HG03097 (cell line): ENCODE results near the gene TMEM151A.
"Not testable (repeated sequence)": the region's sequence is repeated elsewhere in the genome, so short reads cannot be mapped to it uniquely, and the experiment has no call there.

Experiments used
- ATAC-seq: cut with Tn5 transposase; IDR thresholded peaks from one replicate; pipeline ENCODE4 v1.9.1; 2021; ENCODE audit not compliant: unreplicated experiment, low FRiP score

Gene TMEM151A

DNA sequence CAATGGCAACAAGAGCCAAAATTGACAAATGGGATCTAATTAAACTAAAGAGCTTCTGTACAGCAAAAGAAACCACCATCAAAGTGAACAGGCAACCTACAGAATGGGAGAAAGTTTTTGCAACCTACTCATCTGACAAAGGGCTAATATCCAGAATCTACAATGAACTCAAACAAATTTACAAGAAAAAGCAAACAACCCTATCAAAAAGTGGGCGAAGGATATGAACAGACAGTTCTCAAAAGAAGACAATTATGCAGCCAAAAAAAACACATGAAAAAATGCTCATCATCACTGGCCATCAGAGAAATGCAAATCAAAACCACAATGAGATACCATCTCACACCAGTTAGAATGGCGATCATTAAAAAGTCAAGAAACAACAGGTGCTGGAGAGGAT is 28.6 kb downstream of the TMEM151A start:
- ATAC-seq = not testable (repeated sequence)

DNA sequence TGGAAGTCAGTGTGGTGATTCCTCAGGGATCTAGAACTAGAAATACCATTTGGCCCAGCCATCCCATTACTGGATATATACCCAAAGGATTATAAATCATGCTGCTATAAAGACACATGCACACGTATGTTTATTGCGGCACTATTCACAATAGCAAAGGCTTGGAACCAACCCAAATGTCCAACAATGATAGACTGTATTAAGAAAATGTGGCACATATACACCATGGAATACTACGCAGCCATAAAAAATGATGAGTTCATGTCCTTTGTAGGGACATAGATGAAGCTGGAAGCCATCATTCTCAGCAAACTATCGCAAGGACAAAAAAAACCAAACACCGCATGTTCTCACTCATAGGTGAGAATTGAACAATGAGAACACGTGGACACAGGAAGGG is 29.1 kb downstream of the TMEM151A start:
- not testable (repeated sequence) for ATAC-seq

DNA sequence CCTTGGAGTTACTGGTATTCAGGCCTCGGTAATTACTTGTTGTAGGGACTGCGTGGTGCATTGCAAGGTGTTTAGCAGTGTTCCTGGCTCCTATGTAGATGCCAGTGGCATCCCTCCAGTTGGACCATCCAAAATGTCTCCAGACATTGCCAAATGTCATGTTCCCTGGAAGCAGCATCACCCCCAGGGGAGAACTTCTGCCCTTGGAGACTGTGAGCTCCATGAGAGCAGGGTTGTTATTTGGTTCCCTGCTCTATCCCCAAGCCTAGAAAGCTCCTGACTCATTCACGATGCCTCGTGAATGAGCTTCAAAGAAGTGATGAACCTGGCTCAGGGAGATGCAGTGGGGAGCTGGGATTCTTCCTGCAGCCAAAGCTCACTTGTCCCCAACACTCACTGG is 29.9 kb downstream of the TMEM151A start:
- no peak for ATAC-seq

DNA sequence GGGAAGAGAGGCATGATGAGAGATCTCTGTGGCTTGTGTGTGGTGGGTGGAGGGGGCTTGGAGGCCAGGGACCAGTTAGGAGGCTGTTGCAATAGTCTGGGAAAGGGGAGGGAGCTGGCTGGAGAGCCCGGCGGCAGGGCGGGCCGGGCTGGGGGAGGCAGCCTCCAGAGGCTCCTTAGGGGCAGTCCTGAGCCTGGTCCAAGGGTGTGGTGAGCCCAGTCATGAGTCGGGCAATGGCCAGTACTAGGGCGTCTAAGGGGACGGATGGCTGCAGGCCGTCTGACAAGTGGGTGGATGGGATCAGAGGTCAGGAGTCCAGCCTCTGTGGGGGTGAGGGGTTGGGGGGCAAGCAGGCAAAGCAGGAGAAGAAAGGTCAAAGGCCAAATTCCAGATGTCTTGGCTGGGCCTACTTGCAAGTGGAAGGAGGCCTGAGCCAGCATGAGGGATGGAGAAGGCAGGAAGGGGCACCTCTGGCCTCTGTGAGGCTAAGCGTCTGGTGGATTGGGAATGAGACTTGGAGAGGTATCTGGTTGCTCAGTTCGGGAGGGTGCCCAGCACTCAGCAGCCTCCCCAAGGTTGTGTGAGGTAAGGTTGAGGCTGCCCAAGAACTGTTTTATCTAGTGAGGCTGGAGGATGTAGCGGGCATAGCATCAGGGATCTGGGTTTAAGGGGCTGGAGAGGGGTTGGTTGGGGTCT is 31.2 kb downstream of the TMEM151A start:
- no peak for ATAC-seq

DNA sequence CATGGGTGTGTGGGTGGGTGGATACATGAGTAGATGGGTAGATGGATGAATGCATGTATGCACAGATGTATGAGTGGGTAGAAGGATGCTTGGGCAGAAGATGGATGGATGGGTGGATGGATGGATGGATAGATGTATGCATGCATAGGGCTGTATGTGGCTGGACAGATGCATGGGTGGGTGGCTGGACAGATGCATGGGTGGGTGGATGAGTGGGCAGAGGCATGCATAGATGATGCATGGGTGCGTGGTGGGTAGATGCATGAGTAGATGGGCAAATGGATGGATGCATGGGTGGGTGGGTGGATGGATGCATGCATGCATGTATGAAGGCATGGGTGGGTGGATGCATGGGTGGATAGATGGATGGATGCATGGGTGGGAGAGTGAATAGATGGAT is 32.0 kb downstream of the TMEM151A start:
- ATAC-seq = no peak

DNA sequence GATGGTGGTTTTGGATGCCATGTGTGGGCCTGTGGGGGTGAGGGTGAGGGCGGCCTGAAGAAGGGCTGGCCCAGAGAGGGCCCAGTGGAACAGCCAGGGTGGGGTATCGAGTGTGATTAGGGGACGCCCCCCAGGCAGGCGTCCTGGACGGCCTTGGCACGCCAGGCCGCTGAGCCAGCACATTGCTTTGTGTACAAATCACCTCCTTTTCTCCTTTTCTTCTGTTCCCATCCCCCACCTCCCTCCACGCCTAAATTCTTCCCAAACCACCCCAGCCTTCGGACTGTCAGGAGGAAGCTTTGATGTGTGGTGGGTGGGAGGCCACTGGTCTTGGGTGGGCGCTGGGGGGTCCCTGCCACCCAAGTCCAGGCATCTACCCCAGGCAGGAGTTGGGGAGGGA is 33.0 kb downstream of the TMEM151A start:
- no peak for ATAC-seq

DNA sequence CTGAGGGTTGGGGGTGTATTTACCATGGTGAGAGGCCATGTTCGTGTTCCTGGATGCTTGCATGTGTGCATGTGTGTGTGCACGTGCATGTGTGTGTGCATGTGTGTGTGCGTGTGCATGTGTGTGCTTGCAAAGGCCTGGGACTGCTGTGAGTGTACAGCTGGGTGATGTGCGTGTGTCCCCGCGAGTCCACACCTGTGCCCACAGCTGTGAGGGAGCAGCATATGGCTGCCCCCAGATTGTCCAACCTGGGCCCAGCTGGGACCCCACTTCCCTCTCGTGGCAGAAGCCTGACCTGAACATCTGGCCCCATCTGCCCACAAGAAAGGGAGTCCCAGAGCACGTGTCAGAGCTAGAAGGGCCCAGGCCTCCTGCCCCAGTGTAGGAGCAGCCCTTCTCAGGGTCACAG is 33.6 kb downstream of the TMEM151A start:
- ATAC-seq = no peak

DNA sequence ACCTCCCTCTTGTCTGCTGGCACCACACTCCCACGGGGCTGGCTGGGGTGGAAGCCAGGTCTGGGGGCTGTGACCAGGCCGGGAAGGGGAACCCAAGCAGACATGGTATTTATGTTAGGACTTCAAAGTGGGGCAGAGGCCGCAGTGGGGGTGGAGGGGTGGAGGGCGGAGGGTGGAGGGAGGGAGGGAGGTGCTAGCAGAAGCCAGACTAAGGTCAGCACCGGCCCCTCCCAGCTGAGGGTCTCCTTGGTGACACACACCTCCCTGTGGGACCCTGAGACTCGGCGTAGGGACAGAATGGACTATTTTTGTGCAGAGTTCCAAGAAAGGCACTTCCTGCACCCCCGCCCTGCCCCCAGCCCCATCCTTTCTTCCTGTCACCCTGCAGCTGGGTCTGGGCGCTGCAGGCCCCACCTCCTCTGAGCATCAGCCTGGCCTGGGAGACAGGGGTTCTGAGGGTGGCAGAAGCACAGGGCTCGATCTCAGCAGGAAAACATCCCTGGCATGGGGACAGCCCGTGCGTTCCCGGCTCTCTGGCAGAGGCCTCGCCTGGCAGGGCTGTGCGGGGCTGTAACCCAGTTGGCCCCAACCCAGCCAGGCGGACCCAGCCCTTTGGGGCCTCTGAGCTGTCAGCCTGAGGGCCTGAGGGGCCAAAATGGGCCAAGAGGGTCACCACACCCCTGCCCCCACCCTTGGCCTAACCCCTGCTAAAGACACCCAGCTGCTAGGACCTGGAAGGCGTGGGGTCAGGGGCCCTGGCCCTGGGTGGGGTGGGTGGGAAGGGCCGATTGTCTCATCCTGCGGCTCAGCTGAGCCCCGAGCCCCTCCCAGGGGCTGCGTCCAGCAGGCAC is 34.8 kb downstream of the TMEM151A start:
- no peak for ATAC-seq

DNA sequence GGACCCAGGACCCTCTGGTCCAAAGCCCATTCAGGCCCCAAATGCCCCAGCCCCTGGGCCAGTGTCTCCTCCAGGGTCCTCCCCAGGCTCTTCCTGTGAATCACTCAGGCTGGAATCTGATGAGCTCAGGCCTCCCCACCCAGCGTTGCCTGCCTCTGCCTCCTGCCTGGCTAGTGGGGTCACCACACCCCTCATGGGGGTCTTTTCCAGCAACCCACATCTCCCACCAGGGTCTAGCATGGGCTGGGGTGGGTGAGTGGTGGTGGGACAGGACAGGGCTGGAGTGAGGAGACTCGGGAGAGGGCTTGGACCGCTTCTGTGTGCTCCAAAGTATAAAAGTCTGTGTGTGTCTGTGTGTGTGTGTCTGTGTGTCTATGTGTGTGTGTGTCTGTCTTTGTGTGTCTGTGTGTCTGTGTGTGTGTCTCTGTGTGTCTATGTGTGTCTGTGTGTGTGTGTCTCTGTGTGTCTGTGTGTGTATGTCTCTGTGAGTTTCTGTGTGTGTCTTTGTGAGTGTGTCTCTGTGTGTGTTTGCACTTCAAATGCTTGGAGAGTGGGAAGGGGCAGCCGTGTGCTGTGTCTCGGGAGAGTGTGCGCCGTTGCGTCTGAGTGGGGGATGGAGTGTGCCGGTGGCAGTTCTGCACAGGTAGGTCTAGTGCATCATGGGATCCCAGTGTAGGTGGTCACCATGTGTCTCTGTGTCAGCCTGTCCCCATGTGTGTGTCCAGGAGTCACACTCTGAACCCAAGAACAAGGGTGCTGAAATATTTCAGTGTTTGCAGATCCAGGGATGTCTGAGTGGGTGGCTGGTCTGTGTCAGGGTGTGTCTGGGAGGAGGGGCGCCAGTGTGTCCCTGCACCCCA is 35.7 kb downstream of the TMEM151A start:
- no peak for ATAC-seq

DNA sequence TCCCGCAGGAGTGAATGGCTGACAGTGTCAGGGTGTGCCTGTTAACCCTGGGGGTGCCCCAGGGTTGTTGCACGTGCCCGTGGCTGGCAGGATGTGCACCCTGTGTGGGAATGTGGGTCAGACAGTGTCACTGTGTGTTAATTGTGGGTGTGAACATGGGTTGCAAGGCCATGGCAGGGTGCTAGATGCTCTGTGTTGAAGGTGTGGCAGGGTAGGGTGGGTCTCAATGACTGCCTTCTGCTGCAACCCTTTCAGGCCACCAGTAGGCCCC is 36.3 kb downstream of the TMEM151A start:
- no peak for ATAC-seq

DNA sequence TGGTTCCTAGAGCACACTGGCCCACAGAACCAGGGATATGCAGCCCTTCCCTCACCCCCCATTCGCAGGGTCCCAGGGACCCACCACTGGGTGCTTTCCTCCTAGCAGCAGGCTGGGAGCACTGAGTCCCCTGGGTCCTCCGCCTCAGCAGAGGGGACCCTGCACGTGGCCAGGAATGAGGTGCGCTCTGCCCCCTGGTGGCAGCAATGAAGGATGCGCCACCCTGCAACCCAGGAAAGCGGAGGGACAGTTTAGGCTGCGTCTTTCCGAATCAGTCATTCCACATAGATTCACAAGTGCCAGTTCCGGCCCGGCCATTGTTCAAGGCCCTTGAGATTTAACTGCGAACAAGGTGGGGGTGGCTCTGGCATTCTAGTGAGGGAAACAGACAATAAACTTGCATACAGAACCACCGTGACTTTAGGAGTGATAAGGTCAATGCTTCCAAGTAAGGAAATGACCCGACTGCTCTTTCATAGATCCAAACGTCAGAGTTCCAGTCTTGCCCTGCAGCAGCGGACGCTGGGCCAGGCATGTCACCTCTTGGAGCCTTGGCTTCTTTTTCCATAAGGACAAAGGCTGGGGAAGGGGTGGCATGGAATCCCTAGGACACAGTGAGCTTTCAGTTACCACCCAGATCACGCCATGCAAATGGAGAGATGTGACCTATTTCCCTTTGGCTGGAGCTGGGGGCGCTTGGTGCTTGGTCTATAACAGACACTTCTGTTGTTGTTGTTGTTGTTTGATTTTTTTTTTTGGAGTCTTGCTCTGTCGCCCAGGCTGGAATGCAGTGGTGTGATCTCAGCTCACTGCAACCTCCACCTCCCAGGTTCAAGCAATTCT is 36.8 kb downstream of the TMEM151A start:
- no peak for ATAC-seq

DNA sequence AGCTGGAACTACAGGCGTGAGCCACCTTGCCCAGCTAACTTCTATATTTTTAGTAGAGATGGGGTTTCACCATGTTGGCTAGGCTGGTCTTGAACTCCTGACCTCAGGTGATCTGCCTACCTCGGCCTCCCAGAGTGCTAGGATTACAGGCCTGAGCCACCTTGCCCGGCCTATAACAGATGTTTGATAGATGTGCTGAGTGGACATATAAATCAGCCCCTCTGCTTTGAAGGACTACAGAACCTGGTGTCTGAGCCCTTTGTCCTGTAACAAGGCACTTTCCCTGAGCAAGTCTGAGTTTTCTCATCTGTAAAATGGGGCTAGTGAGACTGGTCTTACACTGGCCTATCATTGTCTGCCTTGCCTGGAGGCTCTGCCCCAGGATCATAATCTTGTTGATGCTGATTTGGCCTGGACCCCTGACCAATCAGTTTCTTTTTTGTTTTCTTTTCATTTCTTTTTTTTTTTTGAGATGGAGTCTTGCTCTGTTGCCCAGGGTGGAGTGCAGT is 37.5 kb downstream of the TMEM151A start:
- ATAC-seq = no peak

DNA sequence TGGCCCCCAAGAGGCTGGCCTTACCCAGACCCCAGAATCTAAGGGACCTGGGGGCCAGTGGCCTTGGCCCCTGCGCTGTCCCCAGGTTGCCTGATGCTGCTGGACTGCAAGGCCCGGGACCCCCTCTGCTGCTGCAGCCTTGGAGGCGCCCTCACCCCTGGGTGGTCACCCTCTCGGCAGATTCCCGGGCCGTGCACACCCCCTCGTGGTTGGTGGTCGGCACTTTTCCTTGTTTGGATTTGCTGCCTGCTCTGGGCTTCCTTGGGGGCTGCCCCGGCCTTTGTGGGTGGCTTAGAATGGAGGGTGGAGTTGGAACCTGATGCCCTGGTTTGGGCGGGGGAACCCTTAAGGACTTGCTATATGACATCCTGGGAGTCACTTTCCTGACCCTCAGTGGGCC is 39.2 kb downstream of the TMEM151A start:
- no peak for ATAC-seq

DNA sequence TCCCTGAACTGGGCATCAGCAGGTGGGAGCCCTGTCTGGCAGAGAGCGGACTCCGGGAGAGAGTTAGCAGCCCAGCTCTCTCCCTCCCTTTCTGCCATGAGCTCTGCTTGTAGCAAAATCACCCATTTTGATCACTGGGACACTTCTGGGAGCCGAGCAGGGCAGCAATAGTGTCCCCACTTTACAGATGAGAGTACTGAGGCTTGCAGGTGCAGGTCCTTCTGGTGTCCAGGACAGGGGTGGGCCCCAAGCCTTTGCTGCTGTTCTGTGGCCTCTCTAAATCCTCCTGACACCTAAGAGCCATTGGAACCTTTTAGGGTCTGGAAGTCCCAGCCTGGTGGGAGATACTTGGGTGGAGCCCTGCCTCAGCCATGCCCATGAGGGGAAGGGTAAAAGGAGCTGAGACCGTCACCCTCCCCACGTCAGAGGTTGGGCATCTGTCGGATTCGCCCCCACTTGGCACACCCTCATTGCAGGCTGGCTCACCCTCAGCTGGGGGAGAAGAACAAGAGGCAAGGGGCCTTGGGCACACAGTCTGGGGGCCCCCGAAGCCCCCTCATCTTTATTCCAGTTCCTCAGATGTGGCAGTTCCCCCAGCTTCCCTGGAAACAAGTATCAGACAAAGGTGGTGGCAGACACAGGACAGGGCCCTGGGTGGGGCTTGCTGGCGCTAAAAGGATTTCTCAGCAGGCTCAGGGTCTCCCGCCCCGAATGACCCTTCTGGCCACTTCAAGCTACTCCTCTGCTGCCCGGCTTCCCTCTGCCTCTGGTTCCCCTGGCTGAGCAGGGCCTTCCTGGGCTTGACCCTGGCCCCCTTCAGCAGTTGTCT is 40.1 kb downstream of the TMEM151A start:
- ATAC-seq = no peak

DNA sequence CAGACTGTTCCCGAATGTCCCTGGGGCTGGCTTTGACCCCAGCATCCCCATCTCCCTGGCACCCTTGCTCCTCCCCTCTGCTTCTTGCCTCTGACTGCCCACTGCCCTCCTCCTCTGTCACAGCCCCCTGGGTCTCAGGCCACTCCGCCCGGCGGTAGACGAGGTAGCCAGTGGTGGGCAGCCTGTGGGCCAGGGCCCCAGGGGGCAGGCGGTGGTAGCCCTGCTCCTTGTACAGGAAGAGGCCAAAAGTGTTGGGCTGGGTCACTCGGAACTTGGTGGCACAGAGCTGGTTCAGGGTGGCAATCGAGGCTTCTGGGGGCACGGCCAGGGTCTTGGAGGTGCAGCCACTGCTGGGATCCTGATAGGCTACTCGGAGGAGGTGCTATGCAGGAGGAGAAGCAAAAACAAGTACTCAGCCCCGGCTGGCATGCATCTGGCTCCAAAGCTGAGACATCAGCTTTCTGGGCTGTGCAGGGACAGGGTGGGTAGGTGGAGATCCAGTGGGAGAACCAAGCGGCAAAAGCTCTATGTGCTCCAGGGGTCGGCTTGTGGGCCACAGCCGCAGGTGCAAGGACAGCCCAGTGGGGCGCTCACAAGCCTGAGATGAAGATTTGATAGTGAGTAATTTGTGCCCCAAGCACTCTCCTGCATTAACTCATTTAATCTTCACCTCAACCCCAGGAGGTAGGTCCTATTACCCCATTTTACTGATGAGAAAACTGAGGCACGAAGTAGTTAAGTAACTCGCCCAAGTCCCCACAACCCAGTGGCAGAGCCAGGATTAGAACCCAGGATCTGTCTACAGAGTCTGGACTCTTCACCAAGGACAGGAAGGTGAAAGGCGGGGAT is 40.9 kb downstream of the TMEM151A start:
- ATAC-seq = no peak

DNA sequence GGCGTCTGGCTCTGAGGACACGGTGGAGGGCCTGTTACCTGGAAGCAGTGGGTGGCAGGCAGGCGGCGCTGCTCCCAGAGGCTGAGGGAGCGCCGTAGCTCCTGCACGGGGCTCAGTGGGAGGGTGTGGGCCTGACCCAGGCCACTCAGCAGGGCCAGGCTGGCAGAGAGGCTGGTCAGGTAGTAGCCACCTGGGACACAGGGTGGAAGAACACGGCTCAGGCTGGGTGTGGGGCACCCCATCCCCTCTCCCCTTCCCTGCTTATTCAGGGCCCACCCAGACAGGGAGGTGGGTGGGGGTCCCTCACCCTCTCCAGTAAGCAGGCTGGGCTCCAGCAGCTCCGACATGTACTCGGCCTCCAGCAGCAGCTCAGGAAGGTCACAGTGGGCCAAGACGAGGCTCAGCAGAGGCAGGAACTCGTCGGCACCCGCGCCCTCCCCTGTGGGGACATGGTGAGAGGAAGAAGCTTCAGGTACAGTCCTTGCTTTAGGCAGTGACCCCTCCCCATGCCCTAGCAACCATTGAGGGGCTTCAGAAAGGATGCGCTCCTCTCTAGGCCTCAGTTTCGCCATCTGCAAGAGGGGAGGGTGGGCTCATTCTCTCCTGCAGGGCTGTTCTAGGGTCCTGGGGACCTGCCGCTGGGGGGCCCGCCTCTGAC is 41.7 kb downstream of the TMEM151A start:
- no peak for ATAC-seq

DNA sequence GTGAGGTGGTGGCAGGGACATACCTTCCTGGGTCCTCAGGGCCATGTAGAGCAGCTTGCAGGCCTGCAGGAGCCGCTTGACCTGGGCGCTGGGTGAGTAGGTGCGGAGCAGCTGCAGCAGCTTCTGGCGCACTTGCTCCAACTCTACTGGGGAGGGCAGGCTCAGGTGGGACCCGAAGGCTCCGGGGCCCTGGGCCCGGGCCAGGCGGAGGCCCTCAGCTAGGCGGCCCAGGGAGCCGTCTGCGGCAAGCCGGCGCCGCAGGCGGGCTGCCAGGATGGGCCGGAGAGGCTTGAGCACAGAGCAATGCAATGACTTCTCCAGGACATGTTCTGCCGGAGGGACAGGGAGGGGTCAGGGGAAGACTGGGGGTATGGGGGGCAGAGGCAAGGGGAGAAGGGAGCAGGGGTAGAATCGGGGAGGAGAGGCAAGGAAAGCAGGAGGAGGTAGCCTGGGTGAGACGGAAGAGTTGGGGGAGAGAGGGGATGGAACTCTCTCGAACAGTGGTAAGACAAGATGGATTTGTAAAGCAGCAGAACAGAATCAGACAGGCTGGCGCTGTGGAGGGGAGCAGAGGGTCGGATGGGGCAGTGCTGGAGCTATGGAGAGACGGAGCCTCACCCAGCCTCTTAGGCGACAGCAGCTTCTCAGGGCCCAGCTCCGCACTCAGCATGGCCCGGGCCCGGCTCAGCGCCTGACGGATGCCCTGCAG is 42.4 kb downstream of the TMEM151A start:
- ATAC-seq = no peak
